Esophagus muscularis mucosa (tissue), 4 donors: ENCODE measurements around the gene VAMP2. TPM values are rescaled to one million over a fixed set of nuclear protein-coding genes. Genes with fewer than 3 reads are reported as not detected.
A peak's percentile ranks its signal among the peaks of the same experiment; 100 is the strongest.

ENCODE experiments used
- DNase-seq: peaks from one replicate; pipeline ENCODE4 v3.0.0-alpha.2; 2017; ENCODE audit errors: extremely low spot score
- H3K27ac ChIP-seq, 4 donors: fragments of 200-600 bp; sonication (generic); replicated peaks in 1 of 4; 1 replicate in 3 of 4; 2 replicates in 1 of 4; pipeline ENCODE4 v1.5.1; 2016 to 2019; ENCODE audit warnings: mild to moderate bottlenecking in 1 of 4
- H3K27me3 ChIP-seq, 4 donors: fragments of 200-600 bp; sonication (generic); one replicate each; pipeline versions ENCODE4 v1.5.1 to v1.6.0; 2016 to 2019
- H3K36me3 ChIP-seq, 4 donors: fragments of 200-600 bp; sonication (generic); one replicate each; pipeline ENCODE4 v1.5.1; 2016 to 2019
- H3K4me1 ChIP-seq, 4 donors: fragments of 200-600 bp; sonication (generic); one replicate each; pipeline ENCODE4 v1.5.1; 2016 to 2019
- H3K4me3 ChIP-seq, 4 donors: fragments of 200-600 bp; sonication (generic); 1 replicate in 2 of 4; 2 replicates in 2 of 4; pipeline ENCODE4 v1.5.1; 2016 to 2019; ENCODE audit warnings: mild to moderate bottlenecking in 4 of 4, moderate library complexity in 1 of 4
- H3K9me3 ChIP-seq, 4 donors: fragments of 200-600 bp; sonication (generic); 1 replicate in 3 of 4; 2 replicates in 1 of 4; pipeline ENCODE4 v1.5.1; 2016 to 2019
- EP300 ChIP-seq: sonication (generic); formaldehyde crosslinking; IDR thresholded peaks from one replicate; pipeline ENCODE4 v1.6.1; 2017; ENCODE audit warnings: antibody characterized with exemption
- POLR2A ChIP-seq: fragments of 450-650 bp; IDR thresholded peaks from one replicate; pipeline ENCODE4 v1.6.1; 2017; ENCODE audit warnings: antibody characterized with exemption, moderate library complexity, mild to moderate bottlenecking, low read depth
- POLR2AphosphoS5 ChIP-seq, 2 donors: sonication (generic); formaldehyde crosslinking; IDR thresholded peaks; one replicate each; pipeline ENCODE4 v1.6.1; 2017; ENCODE audit warnings: antibody characterized with exemption in 2 of 2
- WGBS: methylation state at CpG from one replicate; pipeline ENCODE4 v1.1.5; 2018; 5-methylcytosine and 5-hydroxymethylcytosine counted together
- intact Hi-C: fragments of 100-400 bp; cut with DNase I; formaldehyde crosslinking; loops from one replicate; pipeline ENCODE4 v1.15.1; 2023
- total RNA-seq, 4 donors: library from RNA; depleted of rRNA; stranded (reverse); fragments of >200 nt; gene quantifications; one replicate each; pipeline versions ENCODE4 v1.1.0 to v1.2.1, GENCODE V29; 2016
- TF ChIP-seq, protein P1 (sequence below), 3 experiments: fragments of 200-600 bp in 2 of 3; fragments of 450-650 bp in 1 of 3; sonication (generic) in 2 of 3; IDR thresholded peaks; one replicate each; pipeline ENCODE4 v1.5.1; 2017 to 2019; ENCODE audit warnings: antibody characterized with exemption in 3 of 3, mild to moderate bottlenecking in 2 of 3, moderate library complexity in 1 of 3

Gene VAMP2
- total RNA-seq, 4 donors from 2014 or later = 23.7 to 36.4 (median 33.0) TPM

GRCh38 chr17:8117980-8118768 is 44.6 kb downstream of the VAMP2 start, which contains the start of gene ALOXE3:
Gene ALOXE3 (minus strand): TSS chr17:8118514. CDS start chr17:8117990, 524 bp downstream.
- peaks cover 10 to 74% (median 42%) of the 10 kb centered on the region in 4 donors for H3K27me3 ChIP-seq
- H3K4me1 ChIP-seq = peaks cover 46 to 54% (median 51%) of the 10 kb centered on the region in 4 donors
- TF ChIP-seq POLR2A (no peak), POLR2AphosphoS5 (IDR thresholded peaks at IDR 0.05) (peak in 1 of 2 donors; percentile 31)
- H3K27ac ChIP-seq = peak within 1 kb of the TSS; percentile 72 to 86 (median 80)
- no peaks in the 10 kb centered on the region for H3K36me3 ChIP-seq
- intact Hi-C loops = loop anchor here (5.0 kb wide), 1 partner anchor 36 kb away; no protein-coding TSS in a partner anchor
- under 1% methylated on average over 28 of the region's 33 CpGs for WGBS
- H3K4me3 ChIP-seq = peak within 1 kb of the TSS; percentile 55 to 79 (median 59)
- no peak for DNase-seq
- no peaks in the 10 kb centered on the region for H3K9me3 ChIP-seq

DNA sequence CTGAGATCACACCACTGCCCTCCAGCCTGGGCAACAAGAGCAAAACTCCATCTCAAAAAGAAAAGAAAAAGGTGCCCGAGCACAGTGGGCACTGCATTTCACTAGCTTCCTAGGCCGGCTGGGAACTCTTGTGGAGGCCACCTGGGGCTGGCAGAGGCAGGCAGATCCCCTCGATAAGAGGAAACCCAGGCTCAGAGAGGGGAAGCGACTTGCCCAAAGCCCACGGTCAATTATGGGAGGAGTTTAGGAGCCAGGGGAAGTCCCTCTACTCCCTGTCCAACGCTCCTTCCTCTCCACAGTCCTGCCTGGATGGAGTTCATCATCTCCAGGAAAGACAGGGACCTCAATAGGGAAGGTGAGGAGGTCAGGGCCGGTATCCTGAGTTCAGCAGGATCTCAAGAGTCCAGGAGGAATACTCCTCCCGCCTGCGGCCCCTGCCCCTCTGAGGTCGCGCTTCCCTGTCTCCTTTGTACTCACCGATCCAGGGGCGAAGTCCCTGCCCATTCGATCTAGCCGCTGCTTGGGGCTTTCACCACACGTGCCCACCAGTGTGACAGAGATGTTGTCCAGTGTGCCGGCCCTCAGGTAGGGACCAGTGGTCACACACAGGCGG is 45.3 kb downstream of the VAMP2 start:
- WGBS = 31% methylated on average over 6 of the region's 18 CpGs
- Histone ChIP-seq H3K27me3 (peaks cover 10 to 74% (median 43%) of the 10 kb centered on the region in 4 donors), H3K9me3 (no peaks in the 10 kb centered on the region), H3K27ac (peak overlapping the region in 2 of 4 donors; percentile 72 to 86), H3K4me3 (peak overlapping the region; percentile 55 to 79 (median 59)), H3K4me1 (peaks cover 39 to 47% (median 44%) of the 10 kb centered on the region in 4 donors), H3K36me3 (no peaks in the 10 kb centered on the region)
- no peak for DNase-seq
- intact Hi-C loops = loop anchor here (5.0 kb wide), 1 partner anchor 35 kb away; no protein-coding TSS in a partner anchor
- TF ChIP-seq POLR2AphosphoS5 (IDR thresholded peaks at IDR 0.05) = no peak
- TF ChIP-seq, protein P1, sequence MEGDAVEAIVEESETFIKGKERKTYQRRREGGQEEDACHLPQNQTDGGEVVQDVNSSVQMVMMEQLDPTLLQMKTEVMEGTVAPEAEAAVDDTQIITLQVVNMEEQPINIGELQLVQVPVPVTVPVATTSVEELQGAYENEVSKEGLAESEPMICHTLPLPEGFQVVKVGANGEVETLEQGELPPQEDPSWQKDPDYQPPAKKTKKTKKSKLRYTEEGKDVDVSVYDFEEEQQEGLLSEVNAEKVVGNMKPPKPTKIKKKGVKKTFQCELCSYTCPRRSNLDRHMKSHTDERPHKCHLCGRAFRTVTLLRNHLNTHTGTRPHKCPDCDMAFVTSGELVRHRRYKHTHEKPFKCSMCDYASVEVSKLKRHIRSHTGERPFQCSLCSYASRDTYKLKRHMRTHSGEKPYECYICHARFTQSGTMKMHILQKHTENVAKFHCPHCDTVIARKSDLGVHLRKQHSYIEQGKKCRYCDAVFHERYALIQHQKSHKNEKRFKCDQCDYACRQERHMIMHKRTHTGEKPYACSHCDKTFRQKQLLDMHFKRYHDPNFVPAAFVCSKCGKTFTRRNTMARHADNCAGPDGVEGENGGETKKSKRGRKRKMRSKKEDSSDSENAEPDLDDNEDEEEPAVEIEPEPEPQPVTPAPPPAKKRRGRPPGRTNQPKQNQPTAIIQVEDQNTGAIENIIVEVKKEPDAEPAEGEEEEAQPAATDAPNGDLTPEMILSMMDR (IDR thresholded peaks at IDR 0.05) = no peak

GRCh38 chr17:8116776-8117175 is 46.0 kb downstream of the VAMP2 start:
- DNase-seq = no peak
- H3K9me3 ChIP-seq = no peaks in the 10 kb centered on the region
- 65% methylated on average over 14 of the region's 18 CpGs for WGBS
- H3K4me3 ChIP-seq = no peak overlapping the region
- TF ChIP-seq, protein P1 (IDR thresholded peaks at IDR 0.05) = no peak
- no peak for TF ChIP-seq EP300
- no peak for TF ChIP-seq POLR2AphosphoS5 (IDR thresholded peaks at IDR 0.05)
- TF ChIP-seq POLR2A = no peak
- peaks cover 8 to 74% (median 42%) of the 10 kb centered on the region in 4 donors for H3K27me3 ChIP-seq
- intact Hi-C loops = loop anchor here (5.0 kb wide), 1 partner anchor 34 kb away; no protein-coding TSS in a partner anchor
- no peaks in the 10 kb centered on the region for H3K36me3 ChIP-seq
- H3K27ac ChIP-seq = no peak overlapping the region
- peaks cover 32 to 40% (median 37%) of the 10 kb centered on the region in 4 donors for H3K4me1 ChIP-seq

GRCh38 chr17:8110907-8111306 is 51.8 kb downstream of the VAMP2 start:
- Histone ChIP-seq H3K36me3 (no peaks in the 10 kb centered on the region), H3K4me3 (no peak overlapping the region), H3K4me1 (peaks cover 7 to 11% (median 10%) of the 10 kb centered on the region in 4 donors), H3K27ac (no peak overlapping the region), H3K27me3 (peaks cover 8 to 88% (median 38%) of the 10 kb centered on the region in 4 donors), H3K9me3 (no peaks in the 10 kb centered on the region)
- no peak for TF ChIP-seq POLR2A
- no peak for TF ChIP-seq POLR2AphosphoS5 (IDR thresholded peaks at IDR 0.05)
- TF ChIP-seq, protein P1 (IDR thresholded peaks at IDR 0.05) = no peak
- no peak for TF ChIP-seq EP300
- 91% methylated on average over 6 of the region's 6 CpGs for WGBS
- intact Hi-C loops = no loop called here
- no peak for DNase-seq

DNA sequence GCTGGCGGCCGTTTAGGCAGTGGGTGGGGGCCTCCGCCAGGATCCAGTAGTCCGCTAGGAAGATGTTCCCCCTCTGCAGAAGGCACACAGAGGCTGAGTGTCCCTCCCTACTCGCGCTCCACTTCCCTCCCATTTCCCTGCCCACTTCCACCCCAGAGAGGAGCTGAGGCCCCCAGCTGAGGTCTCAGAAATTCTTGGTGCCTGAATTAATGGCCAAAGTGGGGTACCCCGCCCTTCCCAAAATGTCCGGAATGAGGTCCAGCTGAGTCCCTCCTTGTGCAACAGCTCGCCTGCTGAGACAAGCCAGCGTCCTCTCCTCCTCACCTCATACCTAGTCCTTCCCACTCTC is 52.3 kb downstream of the VAMP2 start:
- intact Hi-C loops = no loop called here
- peaks cover 8 to 83% (median 34%) of the 10 kb centered on the region in 4 donors for H3K27me3 ChIP-seq
- no peaks in the 10 kb centered on the region for H3K36me3 ChIP-seq
- 34% methylated on average over 6 of the region's 10 CpGs for WGBS
- TF ChIP-seq, protein P1 (IDR thresholded peaks at IDR 0.05) = no peak
- no peak for TF ChIP-seq POLR2A
- no peak for TF ChIP-seq POLR2AphosphoS5 (IDR thresholded peaks at IDR 0.05)
- no peak for TF ChIP-seq EP300
- H3K4me1 ChIP-seq = peaks cover 7 to 11% (median 10%) of the 10 kb centered on the region in 4 donors
- peak overlapping the region in 2 of 4 donors; percentile 31 to 45 for H3K4me3 ChIP-seq
- no peaks in the 10 kb centered on the region for H3K9me3 ChIP-seq
- DNase-seq = no peak
- H3K27ac ChIP-seq = no peak overlapping the region
